Liver (tissue), 9 donors: ENCODE data around the gene PRDM5. TPM values are rescaled to one million over a fixed set of nuclear protein-coding genes. Genes with fewer than 3 reads are reported as not detected.

ENCODE experiments used
- DNase-seq: peaks from one replicate; pipeline ENCODE4 v3.0.0-alpha.2; 2017; ENCODE audit warnings: low spot score
- H3K27ac ChIP-seq, 2 donors: one replicate each; pipeline ENCODE4 v1.7.0; 2013; ENCODE audit warnings: inconsistent platforms in 2 of 2, low read length in 2 of 2, control low read depth in 1 of 2, low read depth in 1 of 2, mild to moderate bottlenecking in 1 of 2
- H3K27me3 ChIP-seq, 4 donors: one replicate each; pipeline versions ENCODE4 v1.6.1 to v1.7.0; 2013; ENCODE audit warnings: low read length in 3 of 4, inconsistent platforms in 1 of 4, mild to moderate bottlenecking in 1 of 4, moderate library complexity in 1 of 4; ENCODE audit not compliant: control insufficient read depth in 4 of 4, insufficient read depth in 4 of 4
- H3K36me3 ChIP-seq, 4 donors: one replicate each; pipeline versions ENCODE4 v1.6.1 to v1.7.0; 2013; ENCODE audit warnings: low read length in 3 of 4, mild to moderate bottlenecking in 3 of 4, low read depth in 1 of 4, moderate library complexity in 1 of 4; ENCODE audit not compliant: control insufficient read depth in 4 of 4, insufficient read depth in 3 of 4
- H3K4me1 ChIP-seq, 4 donors: one replicate each; pipeline versions ENCODE4 v1.6.1 to v1.7.0; 2013; ENCODE audit warnings: low read length in 3 of 4, mild to moderate bottlenecking in 3 of 4, moderate library complexity in 1 of 4; ENCODE audit not compliant: control insufficient read depth in 4 of 4, insufficient read depth in 4 of 4
- H3K4me3 ChIP-seq, 3 donors: one replicate each; pipeline versions ENCODE4 v1.6.1 to v1.7.0; 2013; ENCODE audit warnings: low read length in 3 of 3, control low read depth in 1 of 3, low read depth in 1 of 3, mild to moderate bottlenecking in 1 of 3
- H3K9ac ChIP-seq, 2 donors: one replicate each; pipeline ENCODE4 v1.7.0; 2013; ENCODE audit warnings: low read length in 2 of 2, mild to moderate bottlenecking in 2 of 2, moderate library complexity in 2 of 2, control low read depth in 1 of 2, low read depth in 1 of 2
- H3K9me3 ChIP-seq, 4 donors: one replicate each; pipeline versions ENCODE4 v1.6.1 to v1.7.0; 2013; ENCODE audit warnings: low read length in 3 of 4; ENCODE audit not compliant: control insufficient read depth in 4 of 4
- ATF3 ChIP-seq: IDR thresholded peaks from 2 replicates; pipeline ENCODE4 v1.6.1; 2016; ENCODE audit warnings: antibody characterized with exemption
- CTCF ChIP-seq: fragments of 150-350 bp; IDR thresholded peaks from 2 replicates; pipeline ENCODE4 v1.5.1; 2017; ENCODE audit warnings: improper control_type of control experiment, low read depth, low read length; ENCODE audit not compliant: missing input control
- EGR1 ChIP-seq, 2 donors: IDR thresholded peaks; 2 replicates each; pipeline ENCODE4 v1.6.1; 2016 to 2018; ENCODE audit warnings: antibody characterized with exemption in 2 of 2, low read depth in 2 of 2
- FOXA1 ChIP-seq: IDR thresholded peaks from 2 replicates; pipeline ENCODE4 v1.6.1; 2016; ENCODE audit warnings: antibody characterized with exemption
- FOXA2 ChIP-seq: IDR thresholded peaks from 2 replicates; pipeline ENCODE4 v1.6.1; 2016; ENCODE audit warnings: antibody characterized with exemption
- GABPA ChIP-seq, 2 donors: IDR thresholded peaks in 1 of 2; conservative IDR thresholded peaks in 1 of 2; 2 replicates each; pipeline ENCODE4 v1.6.1; 2016; ENCODE audit warnings: antibody characterized with exemption in 2 of 2, mild to moderate bottlenecking in 1 of 2, moderate library complexity in 1 of 2
- HNF4A ChIP-seq, 2 donors: conservative IDR thresholded peaks; 2 replicates each; pipeline ENCODE4 v1.6.1; 2016; ENCODE audit warnings: antibody characterized with exemption in 2 of 2, mild to moderate bottlenecking in 2 of 2
- HNF4G ChIP-seq: IDR thresholded peaks from 2 replicates; pipeline ENCODE4 v1.6.1; 2016; ENCODE audit warnings: antibody characterized with exemption
- JUND ChIP-seq, 2 donors: IDR thresholded peaks; 2 replicates each; pipeline ENCODE4 v1.6.1; 2016; ENCODE audit warnings: antibody characterized with exemption in 2 of 2
- NR2F2 ChIP-seq: IDR thresholded peaks from 2 replicates; pipeline ENCODE4 v1.6.1; 2016; ENCODE audit warnings: antibody characterized with exemption
- RAD21 ChIP-seq, 2 donors: IDR thresholded peaks; 2 replicates each; pipeline ENCODE4 v1.6.1; 2016; ENCODE audit warnings: antibody characterized with exemption in 2 of 2, mild to moderate bottlenecking in 2 of 2
- REST ChIP-seq: IDR thresholded peaks from 2 replicates; pipeline ENCODE4 v1.6.1; 2016; ENCODE audit warnings: antibody characterized with exemption, mild to moderate bottlenecking
- RXRA ChIP-seq, 2 donors: IDR thresholded peaks; 2 replicates each; pipeline ENCODE4 v1.6.1; 2017 to 2018; ENCODE audit warnings: antibody characterized with exemption in 2 of 2, mild to moderate bottlenecking in 1 of 2
- SP1 ChIP-seq: IDR thresholded peaks from 2 replicates; pipeline ENCODE4 v1.6.1; 2018; ENCODE audit warnings: antibody characterized with exemption, mild to moderate bottlenecking
- TAF1 ChIP-seq: conservative IDR thresholded peaks from 2 replicates; pipeline ENCODE4 v1.6.1; 2016; ENCODE audit warnings: antibody characterized with exemption, mild to moderate bottlenecking
- YY1 ChIP-seq: IDR thresholded peaks from 2 replicates; pipeline ENCODE4 v1.6.1; 2016; ENCODE audit warnings: antibody characterized with exemption, mild to moderate bottlenecking
- ZBTB33 ChIP-seq: IDR thresholded peaks from 2 replicates; pipeline ENCODE4 v1.6.1; 2016; ENCODE audit warnings: antibody characterized with exemption
- WGBS: extraction: QIAGEN DNeasy Blood & Tissue Kit; methylation state at CpG from one replicate; pipeline ENCODE4 v1.1.7; 2013; 5-methylcytosine and 5-hydroxymethylcytosine counted together
- polyA plus RNA-seq, 2 donors: library from polyadenylated mRNA; stranded (reverse) in 1 of 2; unstranded in 1 of 2; fragments of 200-250 nt in 1 of 2; fragments of >200 nt in 1 of 2; fragmentation: Nextera tagmentation in 1 of 2; extraction: Ambion mirVana in 1 of 2; gene quantifications; one replicate each; pipeline versions ENCODE4 v1.2.1 to v1.2.3, GENCODE V29; 2013 to 2015
- total RNA-seq, 2 donors: library from RNA; depleted of rRNA; stranded (reverse); fragments of >200 nt; gene quantifications; one replicate each; pipeline ENCODE4 v1.2.3, GENCODE V29; 2014
- TF ChIP-seq, protein P1 (sequence below): IDR thresholded peaks from 2 replicates; pipeline ENCODE4 v1.6.1; 2016; ENCODE audit warnings: antibody characterized with exemption
- donor health status: healthy.
- donor health status: healthy.
- donor health status: healthy.
- donor health status: healthy.
- donor health status: healthy.

Gene PRDM5
- total and polyA plus RNA-seq, 4 donors: 0.17 to 4.0 (median 1.1) TPM

DNA sequence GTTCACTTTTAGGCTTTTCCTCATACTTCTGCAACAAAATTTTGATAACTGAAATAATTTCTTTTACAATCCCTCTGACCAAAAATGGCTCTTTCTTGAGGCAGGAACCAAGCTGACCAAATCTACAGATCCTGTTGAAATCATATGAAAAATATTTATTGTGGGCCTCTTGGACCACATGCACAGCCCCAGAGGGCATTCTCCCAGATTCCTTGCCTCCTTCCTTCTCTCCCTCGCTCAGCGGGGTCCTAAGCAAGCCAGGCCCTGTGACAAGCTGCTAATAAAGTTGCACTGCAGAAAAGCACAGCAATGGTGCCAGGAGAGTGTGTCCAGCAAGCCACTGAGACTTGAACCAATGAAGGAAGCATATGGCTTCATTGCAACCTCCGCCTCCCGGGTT lies 40.7 kb downstream of the PRDM5 start:
- H3K4me1 ChIP-seq: no peaks in the 10 kb centered on the region
- H3K9me3 ChIP-seq: peaks cover 0 to 6% (median 1%) of the 10 kb centered on the region in 4 donors
- no peak overlapping the region for H3K4me3 ChIP-seq
- TF ChIP-seq GABPA (IDR thresholded peaks at IDR 0.05 in 1 of 2, conservative IDR thresholded peaks at IDR 0.05 in 1 of 2) (no peak), EGR1 (IDR thresholded peaks at IDR 0.05; ENCODE audit: low read depth in 2 of 2) (no peak), RXRA (IDR thresholded peaks at IDR 0.05) (no peak), REST (no peak), TAF1 (no peak), NR2F2 (no peak), ATF3 (no peak), SP1 (no peak), ZBTB33 (no peak), YY1 (no peak), FOXA2 (no peak), CTCF (no peak), JUND (IDR thresholded peaks at IDR 0.05) (no peak), FOXA1 (no peak), HNF4A (conservative IDR thresholded peaks at IDR 0.05) (no peak), HNF4G (no peak), RAD21 (IDR thresholded peaks at IDR 0.05) (no peak)
- TF ChIP-seq, protein P1, sequence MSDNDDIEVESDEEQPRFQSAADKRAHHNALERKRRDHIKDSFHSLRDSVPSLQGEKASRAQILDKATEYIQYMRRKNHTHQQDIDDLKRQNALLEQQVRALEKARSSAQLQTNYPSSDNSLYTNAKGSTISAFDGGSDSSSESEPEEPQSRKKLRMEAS: no peak
- H3K9ac ChIP-seq: no peak overlapping the region
- H3K36me3 ChIP-seq: no peaks in the 10 kb centered on the region
- no peak for DNase-seq
- no peak overlapping the region for H3K27ac ChIP-seq
- H3K27me3 ChIP-seq: no peaks in the 10 kb centered on the region
- WGBS: 95% methylated on average over 4 of the region's 4 CpGs
